PC-9 (cell line): Measurements from ENCODE around the gene AAK1. TPM values are rescaled to one million over a fixed set of nuclear protein-coding genes. Genes with fewer than 3 reads are reported as not detected.
A peak's percentile ranks its signal among the peaks of the same experiment; 100 is the strongest.

Experiments
- BruUV-seq: library from RNA; stranded (reverse); fragments of 400-500 nt; replicated peaks from 2 replicates; lab custom pipeline; 2021; lab: Mats Ljungman, UMichigan
- CTCF ChIA-PET: fragments of 300-600 bp; sonication (Branson Sonifier 250); formaldehyde crosslinking; loops from one replicate; lab custom pipeline; 2022; ENCODE audit warnings: antibody characterized with exemption; lab: Charles Lee
- POLR2A ChIA-PET: fragments of 300-600 bp; sonication (Branson Sonifier 250); formaldehyde crosslinking; loops from one replicate; lab custom pipeline; 2022; ENCODE audit warnings: antibody characterized with exemption; ENCODE audit not compliant: unreplicated experiment; lab: Charles Lee
- DNase-seq, 2 experiments: peaks; one replicate each; pipeline versions ENCODE4 v3.0.0 to v3.0.0-alpha.2; 2015 to 2022; ENCODE audit warnings: mixed read lengths in 1 of 2
- H2AFZ ChIP-seq: fragments of 200-600 bp; sonication (generic); 2 replicates; pipeline ENCODE4 v1.8.1; 2017; ENCODE audit warnings: antibody characterized with exemption
- H3F3A ChIP-seq: fragments of 200-600 bp; sonication (generic); 2 replicates; pipeline ENCODE4 v1.8.1; 2017; ENCODE audit warnings: antibody characterized with exemption, mild to moderate bottlenecking, low read depth; ENCODE audit not compliant: insufficient read depth
- H3K27ac ChIP-seq: fragments of 200-600 bp; sonication (generic); 2 replicates; pipeline ENCODE4 v1.6.1; 2016; ENCODE audit warnings: mixed run types
- H3K27me3 ChIP-seq: fragments of 200-600 bp; sonication (generic); 2 replicates; pipeline ENCODE4 v1.6.1; 2016; ENCODE audit warnings: low read depth, mixed run types; ENCODE audit not compliant: insufficient read depth
- H3K36me3 ChIP-seq: fragments of 200-600 bp; sonication (generic); 2 replicates; pipeline ENCODE4 v1.6.1; 2016; ENCODE audit warnings: low read depth, mixed run types
- H3K4me1 ChIP-seq: fragments of 200-600 bp; sonication (generic); replicated peaks from 2 replicates; pipeline ENCODE4 v1.6.1; 2016; ENCODE audit warnings: mixed run types; ENCODE audit not compliant: insufficient read depth
- H3K4me2 ChIP-seq: fragments of 200-600 bp; sonication (generic); 2 replicates; pipeline ENCODE4 v1.6.1; 2017; ENCODE audit warnings: mixed run types
- H3K4me3 ChIP-seq: fragments of 200-600 bp; sonication (generic); 2 replicates; pipeline ENCODE4 v1.6.1; 2016; ENCODE audit warnings: mixed run types
- H3K79me2 ChIP-seq: fragments of 200-600 bp; sonication (generic); 2 replicates; pipeline ENCODE4 v1.6.1; 2017; ENCODE audit warnings: low read depth, mixed run types
- H3K9me2 ChIP-seq: fragments of 200-600 bp; sonication (generic); 2 replicates; pipeline ENCODE4 v1.8.1; 2017; ENCODE audit warnings: mild to moderate bottlenecking; ENCODE audit not compliant: insufficient read depth
- H3K9me3 ChIP-seq: fragments of 200-600 bp; sonication (generic); 2 replicates; pipeline ENCODE4 v1.8.1; 2016; ENCODE audit warnings: low read depth; ENCODE audit not compliant: insufficient read depth
- H4K20me1 ChIP-seq: fragments of 200-600 bp; sonication (generic); 2 replicates; pipeline ENCODE4 v1.8.1; 2017; ENCODE audit not compliant: insufficient read depth
- CTCF ChIP-seq: fragments of 200-600 bp; sonication (generic); conservative IDR thresholded peaks from 2 replicates; pipeline ENCODE4 v1.6.1; 2017; ENCODE audit warnings: mixed run types, antibody characterized with exemption, mild to moderate bottlenecking, moderate library complexity
- EZH2 ChIP-seq: fragments of 200-600 bp; sonication (generic); IDR thresholded peaks from 2 replicates; pipeline ENCODE4 v1.8.0; 2017; ENCODE audit warnings: antibody characterized with exemption, low read depth
- intact Hi-C: fragments of 100-400 bp; cut with micrococcal nuclease; formaldehyde crosslinking; loops from one replicate; pipeline ENCODE4 v1.10.0; 2022; ENCODE audit not compliant: unreplicated experiment
- total RNA-seq: library from RNA; stranded (reverse); gene quantifications from 2 replicates; pipeline ENCODE4 v1.2.3, GENCODE V29; 2021

AAK1 gene
- total RNA-seq, 1 experiment from 2014 or later = 66.6 TPM

DNA sequence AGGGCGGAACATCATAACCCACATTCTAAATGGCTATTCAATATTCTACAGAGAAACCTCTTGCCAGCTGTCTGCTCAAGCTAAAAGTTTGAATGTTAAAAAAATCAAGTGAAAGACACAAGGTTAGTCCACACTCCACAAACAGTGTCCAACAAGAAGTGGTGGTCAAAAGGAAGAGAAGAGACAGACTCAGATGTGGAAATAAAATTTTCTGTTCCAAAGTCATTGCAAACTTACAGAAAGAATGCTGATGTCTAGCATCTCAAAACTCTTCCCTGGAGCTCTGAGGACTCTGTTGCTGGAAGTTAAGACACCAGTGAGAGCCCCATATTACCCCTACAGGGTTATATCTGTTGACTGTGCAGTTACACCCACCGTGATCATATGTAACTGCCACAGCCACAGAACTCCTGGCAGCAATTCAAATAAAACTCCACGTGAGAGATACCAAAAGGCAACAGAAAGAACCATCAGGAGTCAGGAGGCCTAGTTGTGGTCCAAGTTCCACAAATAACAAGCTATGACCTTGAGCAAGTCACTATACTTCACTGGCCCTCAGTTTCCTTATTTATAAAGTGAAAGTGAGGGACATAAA lies 60.9 kb downstream of the AAK1 start:
- Histone ChIP-seq H3K27me3 (no peaks in the 10 kb centered on the region), H3K4me3 (no peak overlapping the region), H4K20me1 (no peaks in the 10 kb centered on the region), H3K9me3 (no peaks in the 10 kb centered on the region), H3K79me2 (peaks cover 82% of the 10 kb centered on the region), H3K27ac (peak overlapping the region; percentile 62), H3K36me3 (no peaks in the 10 kb centered on the region), H3F3A (peaks cover 7% of the 10 kb centered on the region; the same call in 1 of the 2 replicates), H2AFZ (no peak overlapping the region), H3K4me2 (peak overlapping the region; percentile 42), H3K9me2 (no peaks in the 10 kb centered on the region), H3K4me1 (peaks cover 23% of the 10 kb centered on the region)
- TF ChIP-seq CTCF = no peak
- TF ChIP-seq EZH2 = no peak
- POLR2A ChIA-PET = interaction anchor here (0.6 kb wide), 2 partner anchors 17 to 100 kb away, joined by 5 to 7 read pairs; no protein-coding TSS in a partner anchor
- intact Hi-C loops = no loop called here
- DNase-seq = no peak
- BruUV-seq = no TSS peak
- CTCF ChIA-PET = interaction anchor here (0.7 to 1.2 kb wide), 2 partner anchors 16 to 70 kb away, joined by 3 to 4 read pairs; no protein-coding TSS in a partner anchor

DNA sequence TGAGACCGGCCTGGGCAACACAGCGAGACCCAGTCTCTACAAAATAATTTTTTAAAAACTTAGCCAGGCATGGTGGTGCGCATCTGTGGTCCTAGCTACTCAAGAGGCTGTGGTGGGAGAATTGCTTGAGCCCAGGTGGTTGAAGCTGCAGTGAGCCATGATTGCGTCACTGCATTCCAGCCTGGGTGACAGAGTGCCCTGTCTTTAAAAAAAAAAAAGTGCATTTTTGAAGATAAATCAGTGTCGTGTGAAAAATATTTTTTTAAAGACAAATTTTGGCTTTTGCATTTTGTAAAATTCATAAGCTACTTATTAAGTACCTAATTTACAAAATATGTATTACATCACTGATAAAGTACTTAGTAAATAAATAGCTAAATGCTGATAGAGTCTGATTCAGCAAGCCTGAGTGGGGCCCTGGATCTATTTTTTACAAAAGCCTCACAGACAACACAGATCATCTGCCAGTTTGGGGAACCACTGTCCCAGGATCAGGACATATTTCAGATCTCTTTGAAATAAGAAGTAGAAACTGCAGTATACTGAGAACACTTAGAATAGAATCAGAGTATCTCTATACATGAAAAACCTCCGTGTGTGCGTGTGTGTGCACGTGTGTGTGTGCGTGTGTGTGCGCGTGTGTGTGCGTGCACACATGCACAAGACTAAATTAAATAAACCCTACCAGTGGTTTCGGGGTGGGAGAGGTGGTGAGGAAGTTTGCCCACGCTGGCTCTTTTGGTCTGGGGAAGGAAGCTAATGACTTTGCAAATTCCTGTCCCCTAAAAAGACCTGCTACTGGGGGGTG lies 61.6 kb downstream of the AAK1 start:
- Histone ChIP-seq H3F3A (peaks cover 7% of the 10 kb centered on the region; the same call in 1 of the 2 replicates), H3K4me3 (no peak overlapping the region), H3K79me2 (peaks cover 84% of the 10 kb centered on the region), H3K36me3 (no peaks in the 10 kb centered on the region), H2AFZ (no peak overlapping the region), H3K27ac (peak overlapping the region; percentile 62), H3K4me2 (peak overlapping the region; percentile 42), H3K4me1 (peaks cover 23% of the 10 kb centered on the region), H4K20me1 (no peaks in the 10 kb centered on the region), H3K9me3 (no peaks in the 10 kb centered on the region), H3K27me3 (no peaks in the 10 kb centered on the region), H3K9me2 (no peaks in the 10 kb centered on the region)
- no TSS peak for BruUV-seq
- no peak for TF ChIP-seq CTCF
- no peak for TF ChIP-seq EZH2
- CTCF ChIA-PET = interaction anchor here (0.7 kb wide), 1 partner anchor 70 kb away, joined by 3 read pairs; no protein-coding TSS in a partner anchor
- POLR2A ChIA-PET = interaction anchor here (0.6 kb wide), 3 partner anchors 17 to 609 kb away, joined by 3 to 5 read pairs (median 3); no protein-coding TSS in a partner anchor
- peak; percentile 56 to 67 for DNase-seq
- intact Hi-C loops = no loop called here

DNA sequence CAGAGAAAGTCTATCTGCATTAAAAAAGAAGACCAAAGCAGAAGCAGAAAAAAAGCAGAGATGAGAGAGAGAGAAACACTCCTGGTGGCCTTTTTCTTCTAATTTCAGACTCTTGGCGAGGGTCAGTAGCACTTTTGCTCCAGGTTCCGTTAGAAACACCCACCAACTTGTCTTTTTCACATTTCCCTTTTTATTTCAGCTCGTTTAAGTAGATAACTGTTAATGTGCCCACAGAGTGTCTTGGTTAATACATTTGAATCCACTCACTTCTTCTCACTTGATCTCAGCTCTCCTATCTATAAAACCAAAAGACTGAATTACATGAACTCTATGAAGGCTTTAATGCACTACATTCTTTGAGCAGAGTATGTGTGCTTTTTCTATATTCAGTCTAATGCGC lies 63.1 kb downstream of the AAK1 start:
- H3K79me2 ChIP-seq = peaks cover 84% of the 10 kb centered on the region
- POLR2A ChIA-PET = no interaction called here
- H4K20me1 ChIP-seq = no peaks in the 10 kb centered on the region

More for the DNA sequence above, 63.1 kb downstream of the AAK1 start:
- intact Hi-C loops = no loop called here
- Histone ChIP-seq H3F3A (peaks cover 13% of the 10 kb centered on the region; the same call in 1 of the 2 replicates), H3K9me2 (no peaks in the 10 kb centered on the region), H3K27ac (no peak overlapping the region), H3K36me3 (no peaks in the 10 kb centered on the region), H3K4me3 (no peak overlapping the region), H3K4me2 (no peak overlapping the region), H3K4me1 (peaks cover 23% of the 10 kb centered on the region), H3K27me3 (no peaks in the 10 kb centered on the region), H2AFZ (no peak overlapping the region), H3K9me3 (no peaks in the 10 kb centered on the region)
- no peak for DNase-seq
- TF ChIP-seq EZH2 (no peak), CTCF (no peak)
- BruUV-seq = no TSS peak
- CTCF ChIA-PET = no interaction called here
